Right renal cortex interstitium (tissue), 3 donors: ENCODE data around the gene CD53. TPM values are rescaled to one million over a fixed set of nuclear protein-coding genes. Genes with fewer than 3 reads are reported as not detected.

Source experiments
- DNase-seq, 3 donors: peaks; one replicate each; pipeline ENCODE4 v3.0.0-alpha.2; 2013; ENCODE audit warnings: low read depth in 3 of 3, low spot score in 2 of 3
- polyA plus RNA-seq, 3 donors: library from polyadenylated mRNA; unstranded; fragments of 120-200 nt; gene quantifications; one replicate each; pipeline ENCODE4 v1.2.1, GENCODE V29; 2013; ENCODE audit not compliant: insufficient read length in 3 of 3

The CD53 gene
- polyA plus RNA-seq, 3 donors, result 5.4 to 7.4 (median 6.7) TPM

GRCh38 chr1:110875216-110875731, 2.3 kb downstream of the CD53 start:
- no peak for DNase-seq

GRCh38 chr1:110876748-110877341, 3.9 kb downstream of the CD53 start:
- no peak for DNase-seq

- no peak for DNase-seq
Observed at GRCh38 chr1:110877364-110877763, 4.4 kb downstream of the CD53 start.

- DNase-seq, result no peak
Observed at GRCh38 chr1:110877776-110878175, 4.8 kb downstream of the CD53 start.

GRCh38 chr1:110878591-110878990, 5.6 kb downstream of the CD53 start:
- DNase-seq, result no peak

GRCh38 chr1:110878993-110879392, 6.0 kb downstream of the CD53 start:
- DNase-seq, result no peak

- no peak for DNase-seq
Observed at GRCh38 chr1:110879758-110880606, 7.0 kb downstream of the CD53 start.

GRCh38 chr1:110880708-110881374, 7.9 kb downstream of the CD53 start:
- no peak for DNase-seq

GRCh38 chr1:110888049-110888448, 15.1 kb downstream of the CD53 start:
- no peak for DNase-seq

- DNase-seq, result no peak
Observed at GRCh38 chr1:110888641-110889040, 15.7 kb downstream of the CD53 start.

- DNase-seq, result no peak
Observed at GRCh38 chr1:110890474-110891196, 17.7 kb downstream of the CD53 start.

- DNase-seq, result no peak
Observed at GRCh38 chr1:110893908-110894490, 21.1 kb downstream of the CD53 start.

GRCh38 chr1:110896090-110896489, 23.1 kb downstream of the CD53 start:
- DNase-seq, result no peak

- DNase-seq, result no peak
Observed at GRCh38 chr1:110897681-110898080, 24.7 kb downstream of the CD53 start.

- no peak for DNase-seq
Observed at GRCh38 chr1:110898734-110899457, 25.9 kb downstream of the CD53 start.

GRCh38 chr1:110899458-110899843, 26.5 kb downstream of the CD53 start:
- DNase-seq, result no peak

GRCh38 chr1:110902820-110903463, 30.0 kb downstream of the CD53 start:
- no peak for DNase-seq

- no peak for DNase-seq
Observed at GRCh38 chr1:110903853-110904500, 31.0 kb downstream of the CD53 start.

- no peak for DNase-seq
Observed at GRCh38 chr1:110912784-110913183, 39.8 kb downstream of the CD53 start.
